NOMO-1 (cell line): ENCODE data around the gene SSTR5.

Source experiments
- DNase-seq, 2 experiments: peaks; one replicate each; lab custom pipeline; 2025; ENCODE audit not compliant: unreplicated experiment in 2 of 2; lab: John Stamatoyannopoulos, UW

Gene SSTR5

GRCh38 chr16:1038932-1039331, 33.6 kb upstream of the SSTR5 start:
- DNase-seq: no peak

GRCh38 chr16:1039762-1040161, 32.8 kb upstream of the SSTR5 start:
- DNase-seq: no peak

GRCh38 chr16:1040346-1040745, 32.2 kb upstream of the SSTR5 start:
- no peak for DNase-seq

- DNase-seq: no peak
Measured at GRCh38 chr16:1042049-1042744, 30.4 kb upstream of the SSTR5 start.

GRCh38 chr16:1042866-1043265, 29.7 kb upstream of the SSTR5 start:
- DNase-seq: no peak

GRCh38 chr16:1043881-1044451, 28.6 kb upstream of the SSTR5 start:
- no peak for DNase-seq

- no peak for DNase-seq
Measured at GRCh38 chr16:1044460-1045309, 27.9 kb upstream of the SSTR5 start.

- no peak for DNase-seq
Measured at GRCh38 chr16:1045310-1045992, 27.1 kb upstream of the SSTR5 start.

GRCh38 chr16:1045993-1046911, 26.3 kb upstream of the SSTR5 start:
- no peak for DNase-seq

GRCh38 chr16:1047123-1047522, 25.4 kb upstream of the SSTR5 start:
- no peak for DNase-seq

GRCh38 chr16:1047801-1048200, 24.7 kb upstream of the SSTR5 start:
- DNase-seq: no peak

GRCh38 chr16:1048442-1049112, 24.0 kb upstream of the SSTR5 start:
- peak in 1 of 2 experiments; percentile 4 for DNase-seq

GRCh38 chr16:1049113-1049975, 23.2 kb upstream of the SSTR5 start:
- no peak for DNase-seq

- no peak for DNase-seq
Measured at GRCh38 chr16:1049976-1050247, 22.6 kb upstream of the SSTR5 start.

- no peak for DNase-seq
Measured at GRCh38 chr16:1050516-1050915, 22.0 kb upstream of the SSTR5 start.

GRCh38 chr16:1050921-1051320, 21.6 kb upstream of the SSTR5 start:
- no peak for DNase-seq

- no peak for DNase-seq
Measured at GRCh38 chr16:1051446-1051845, 21.1 kb upstream of the SSTR5 start.

- DNase-seq: no peak
Measured at GRCh38 chr16:1052721-1053120, 19.8 kb upstream of the SSTR5 start.

GRCh38 chr16:1053121-1053521, 19.4 kb upstream of the SSTR5 start:
- no peak for DNase-seq
